Measurements from ENCODE around the gene SEC31A. TPM values are rescaled to one million over a fixed set of nuclear protein-coding genes. Genes with fewer than 3 reads are reported as not detected.

Gene SEC31A
- 128 and 141 TPM in 2 replicates for total RNA-seq (2021)
- long read RNA-seq, full-length matches to known transcripts: 78 of 228 reads
- long read RNA-seq, partial matches to known transcripts: 104 of 228 reads
- long read RNA-seq, other reads (novel, unspliced or antisense): 46 of 228 reads

DNA sequence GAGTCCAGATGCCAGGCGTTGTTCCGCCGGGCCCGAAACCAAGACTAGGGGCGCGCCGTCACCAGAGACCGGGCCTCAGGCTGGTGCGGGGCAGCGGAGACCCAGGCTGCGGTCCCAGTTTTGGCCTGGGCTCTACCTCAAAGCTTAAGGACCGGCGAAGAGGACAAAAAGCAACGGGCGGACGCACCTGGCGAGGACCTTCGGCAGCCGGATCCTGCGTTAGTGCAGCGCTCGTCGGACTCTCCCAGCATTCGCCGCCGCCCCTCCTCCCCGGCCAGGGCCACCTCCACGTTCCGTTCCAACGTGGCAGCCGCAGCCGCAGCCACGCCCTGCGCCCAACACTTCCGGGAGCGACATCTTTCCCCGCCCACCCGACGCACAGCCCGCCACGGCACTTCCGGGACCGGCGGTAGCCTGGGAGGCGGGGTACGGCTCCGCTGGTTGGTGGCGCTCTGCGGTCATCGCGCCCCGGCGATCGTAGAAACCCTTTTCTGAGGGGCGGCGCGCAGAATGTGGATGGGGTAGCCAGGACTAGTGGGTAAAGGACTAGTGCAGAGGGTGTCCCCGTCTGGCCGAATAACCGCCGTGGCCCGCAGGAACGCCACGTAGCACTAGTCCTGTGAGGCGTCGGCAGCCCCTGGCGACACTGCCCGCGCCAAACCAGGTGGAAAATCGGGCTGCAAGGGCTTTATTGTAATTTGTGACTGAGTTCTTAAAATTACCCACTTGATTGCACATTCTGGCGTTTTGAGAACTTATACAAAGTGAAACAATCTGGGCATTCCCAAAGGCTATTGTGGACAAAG is at the start of gene SEC31A:
TSS of gene SEC31A (minus strand) at position 253 of the 806 bp plus-strand sequence. CDS start 9,217 bp downstream, outside the sequence.
- H4K91ac ChIP-seq (ENCODE audit: insufficient read length, low read depth, low read length): no peak within 1 kb of the TSS
- no peak within 1 kb of the TSS for H4K8ac ChIP-seq (replicated peaks; ENCODE audit: insufficient read length, low read depth, low read length)
- H3K56ac ChIP-seq (ENCODE audit: insufficient read length, low read depth, low read length): no peak within 1 kb of the TSS
- H2AK5ac ChIP-seq (ENCODE audit: insufficient read length, low read length): no peak within 1 kb of the TSS
- peak within 1 kb of the TSS; percentile 87 for H3K9ac ChIP-seq (ENCODE audit: extremely low read depth, insufficient read length, low read length)
- H3K4ac ChIP-seq (ENCODE audit: low read depth, low read length): no peak within 1 kb of the TSS
- peak within 1 kb of the TSS; percentile 97 for H3K14ac ChIP-seq (ENCODE audit: insufficient read depth, low read length)
- H3K4me1 ChIP-seq (ENCODE audit: insufficient read depth, low read length): no peaks in the 10 kb centered on the region; the same call in 1 of the 2 replicates
- peak within 1 kb of the TSS; percentile 32 for H2BK5ac ChIP-seq (ENCODE audit: insufficient read length, low read length)
- DNase-seq: peak; percentile 97
- peaks cover 12 to 26% (median 20%) of the 10 kb centered on the region in 3 experiments; a peak in 6 of 7 replicates for H3K36me3 Mint-ChIP-seq (ENCODE audit: insufficient read depth in 1 of 3, low read depth in 3 of 3)
- peaks cover 15% of the 10 kb centered on the region; the same call in 1 of the 2 replicates for H3K79me2 ChIP-seq (ENCODE audit: insufficient read depth, low read length)
- H3K18ac ChIP-seq (ENCODE audit: insufficient read length, low read depth, low read length): peak within 1 kb of the TSS; percentile 96
- no peak within 1 kb of the TSS for H2AFZ ChIP-seq (ENCODE audit: low read length)
- H3K27me3 ChIP-seq (ENCODE audit: insufficient read depth, low read length): no peaks in the 10 kb centered on the region
- H3T11ph ChIP-seq (ENCODE audit: low read length): no peak within 1 kb of the TSS
- peak within 1 kb of the TSS; percentile 74 for H3K27ac ChIP-seq (ENCODE audit: insufficient read length, low read depth, low read length)
- peaks cover 3% of the 10 kb centered on the region for H3K79me1 ChIP-seq (ENCODE audit: insufficient read depth, low read depth, low read length, poor library complexity, severe bottlenecking)
- H2BK120ac ChIP-seq (ENCODE audit: low read depth, low read length, poor library complexity, severe bottlenecking): no peak within 1 kb of the TSS
- no peaks in the 10 kb centered on the region for H3K9me3 Mint-ChIP-seq
- H2BK20ac ChIP-seq (ENCODE audit: low read depth, low read length, poor library complexity, severe bottlenecking): no peak within 1 kb of the TSS
- peaks cover 11 to 29% of the 10 kb centered on the region in 2 experiments for H3K4me1 Mint-ChIP-seq
- WGBS (ENCODE audit: extremely low coverage, insufficient read length, low lambda C conversion rate): no CpG with 5 or more reads among the region's 71 CpGs
- no peak within 1 kb of the TSS for H4K5ac ChIP-seq (ENCODE audit: insufficient read length, low read depth, low read length)
- H3K9me3 ChIP-seq (ENCODE audit: control insufficient read depth, low read depth, low read length): no peaks in the 10 kb centered on the region
- H4K20me1 ChIP-seq (ENCODE audit: control insufficient read depth, insufficient read depth, insufficient read length): no peaks in the 10 kb centered on the region
- H3K4me2 ChIP-seq (ENCODE audit: insufficient read depth, insufficient read length, low read length): peak within 1 kb of the TSS; percentile 87
- peak within 1 kb of the TSS; percentile 96 to 99 (median 97) for H3K27ac Mint-ChIP-seq
- H3K23ac ChIP-seq (ENCODE audit: insufficient read length, low read depth, low read length): no peak within 1 kb of the TSS
- H3K4me3 Mint-ChIP-seq: peak within 1 kb of the TSS; percentile 90 to 95
- no peak within 1 kb of the TSS for H2BK15ac ChIP-seq (ENCODE audit: low read depth, low read length)
- H3K23me2 ChIP-seq (ENCODE audit: insufficient read length, low read depth, low read length, poor library complexity, severe bottlenecking): peaks cover 6% of the 10 kb centered on the region
- H2BK12ac ChIP-seq (ENCODE audit: insufficient read length, low read depth, low read length): no peak within 1 kb of the TSS
- TF ChIP-seq, protein P1, sequence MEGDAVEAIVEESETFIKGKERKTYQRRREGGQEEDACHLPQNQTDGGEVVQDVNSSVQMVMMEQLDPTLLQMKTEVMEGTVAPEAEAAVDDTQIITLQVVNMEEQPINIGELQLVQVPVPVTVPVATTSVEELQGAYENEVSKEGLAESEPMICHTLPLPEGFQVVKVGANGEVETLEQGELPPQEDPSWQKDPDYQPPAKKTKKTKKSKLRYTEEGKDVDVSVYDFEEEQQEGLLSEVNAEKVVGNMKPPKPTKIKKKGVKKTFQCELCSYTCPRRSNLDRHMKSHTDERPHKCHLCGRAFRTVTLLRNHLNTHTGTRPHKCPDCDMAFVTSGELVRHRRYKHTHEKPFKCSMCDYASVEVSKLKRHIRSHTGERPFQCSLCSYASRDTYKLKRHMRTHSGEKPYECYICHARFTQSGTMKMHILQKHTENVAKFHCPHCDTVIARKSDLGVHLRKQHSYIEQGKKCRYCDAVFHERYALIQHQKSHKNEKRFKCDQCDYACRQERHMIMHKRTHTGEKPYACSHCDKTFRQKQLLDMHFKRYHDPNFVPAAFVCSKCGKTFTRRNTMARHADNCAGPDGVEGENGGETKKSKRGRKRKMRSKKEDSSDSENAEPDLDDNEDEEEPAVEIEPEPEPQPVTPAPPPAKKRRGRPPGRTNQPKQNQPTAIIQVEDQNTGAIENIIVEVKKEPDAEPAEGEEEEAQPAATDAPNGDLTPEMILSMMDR (conservative IDR thresholded peaks at IDR 0.05): 0 out of 3 replicates have a peak, but pooled peaks have one; percentile 8
- no peaks in the 10 kb centered on the region for H3K27me3 Mint-ChIP-seq (ENCODE audit: low read depth)

Measured in H9 (cell line).